22Rv1 (cell line): ENCODE results near the gene PSTPIP2.

Experiments
- H3K27ac ChIP-seq: fragments of 450-650 bp; 2 replicates; pipeline ENCODE4 v1.5.1; 2017
- ZFX ChIP-seq: fragments of 450-650 bp; IDR thresholded peaks from 2 replicates; pipeline ENCODE4 v1.6.1; 2017; ENCODE audit warnings: antibody characterized with exemption, borderline replicate concordance
- TF ChIP-seq, protein P1 (sequence below): fragments of 450-650 bp; IDR thresholded peaks from 2 replicates; pipeline ENCODE4 v1.5.1; 2017; ENCODE audit warnings: mild to moderate bottlenecking

The PSTPIP2 gene

DNA sequence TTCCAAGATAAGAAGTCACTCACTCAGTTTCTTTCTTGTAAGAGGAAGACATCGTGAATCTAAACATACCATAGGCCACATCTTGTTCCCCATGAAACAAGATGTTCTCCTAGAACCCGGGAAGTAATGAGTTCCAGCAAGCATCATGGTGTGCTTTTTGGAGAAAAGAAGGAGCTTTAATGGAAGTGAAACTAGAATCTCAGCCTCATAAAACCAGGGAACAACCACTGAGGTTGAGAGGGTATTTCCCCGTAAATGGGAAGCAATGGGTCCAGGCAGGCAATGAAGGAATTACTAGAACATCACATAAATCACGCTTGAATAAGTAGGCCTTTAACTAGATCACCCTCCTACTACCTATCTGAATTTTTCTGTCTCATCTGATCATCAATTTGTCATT lies 40.3 kb downstream of the PSTPIP2 start:
- TF ChIP-seq, protein P1, sequence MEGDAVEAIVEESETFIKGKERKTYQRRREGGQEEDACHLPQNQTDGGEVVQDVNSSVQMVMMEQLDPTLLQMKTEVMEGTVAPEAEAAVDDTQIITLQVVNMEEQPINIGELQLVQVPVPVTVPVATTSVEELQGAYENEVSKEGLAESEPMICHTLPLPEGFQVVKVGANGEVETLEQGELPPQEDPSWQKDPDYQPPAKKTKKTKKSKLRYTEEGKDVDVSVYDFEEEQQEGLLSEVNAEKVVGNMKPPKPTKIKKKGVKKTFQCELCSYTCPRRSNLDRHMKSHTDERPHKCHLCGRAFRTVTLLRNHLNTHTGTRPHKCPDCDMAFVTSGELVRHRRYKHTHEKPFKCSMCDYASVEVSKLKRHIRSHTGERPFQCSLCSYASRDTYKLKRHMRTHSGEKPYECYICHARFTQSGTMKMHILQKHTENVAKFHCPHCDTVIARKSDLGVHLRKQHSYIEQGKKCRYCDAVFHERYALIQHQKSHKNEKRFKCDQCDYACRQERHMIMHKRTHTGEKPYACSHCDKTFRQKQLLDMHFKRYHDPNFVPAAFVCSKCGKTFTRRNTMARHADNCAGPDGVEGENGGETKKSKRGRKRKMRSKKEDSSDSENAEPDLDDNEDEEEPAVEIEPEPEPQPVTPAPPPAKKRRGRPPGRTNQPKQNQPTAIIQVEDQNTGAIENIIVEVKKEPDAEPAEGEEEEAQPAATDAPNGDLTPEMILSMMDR = no peak
- no peak for TF ChIP-seq ZFX
- H3K27ac ChIP-seq = no peak overlapping the region

DNA sequence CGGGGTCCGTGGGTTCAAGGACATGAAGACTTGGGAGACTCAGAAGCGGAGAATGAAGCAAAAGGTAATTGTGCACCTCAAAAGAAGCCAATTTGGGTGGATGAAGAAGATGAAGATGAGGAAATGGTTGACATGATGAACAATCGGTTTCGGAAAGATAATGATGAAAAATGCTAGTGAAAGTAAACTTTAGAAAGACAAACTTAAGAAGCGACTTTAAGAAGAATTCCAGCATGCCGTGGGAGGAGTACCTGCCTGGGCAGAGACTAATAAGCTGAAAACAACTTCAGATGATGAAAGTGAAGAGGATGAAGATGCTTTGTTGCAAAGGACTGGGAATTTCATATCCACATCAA lies 43.5 kb downstream of the PSTPIP2 start:
- TF ChIP-seq ZFX = no peak
- TF ChIP-seq, protein P1 = no peak
- no peak overlapping the region for H3K27ac ChIP-seq

DNA sequence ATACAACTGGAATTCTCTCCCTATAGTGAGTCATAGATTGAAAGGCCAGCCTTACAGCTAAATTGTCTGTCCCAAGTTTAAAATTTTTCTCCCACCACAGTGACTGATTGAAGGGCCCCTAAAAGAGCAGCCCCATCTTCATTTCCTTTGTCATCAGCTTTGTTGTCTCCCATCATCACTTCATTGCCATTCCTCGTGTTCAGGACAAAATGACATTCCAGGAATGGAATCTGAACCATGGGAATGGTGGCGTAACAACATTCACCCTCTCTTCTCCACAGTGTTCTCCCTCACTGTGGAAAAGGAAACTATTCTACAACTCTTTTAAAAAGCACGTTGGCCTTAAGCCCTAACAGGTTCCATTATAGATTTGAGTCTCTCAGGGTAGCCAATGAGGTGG lies 52.1 kb downstream of the PSTPIP2 start:
- TF ChIP-seq ZFX = no peak
- H3K27ac ChIP-seq = no peak overlapping the region

DNA sequence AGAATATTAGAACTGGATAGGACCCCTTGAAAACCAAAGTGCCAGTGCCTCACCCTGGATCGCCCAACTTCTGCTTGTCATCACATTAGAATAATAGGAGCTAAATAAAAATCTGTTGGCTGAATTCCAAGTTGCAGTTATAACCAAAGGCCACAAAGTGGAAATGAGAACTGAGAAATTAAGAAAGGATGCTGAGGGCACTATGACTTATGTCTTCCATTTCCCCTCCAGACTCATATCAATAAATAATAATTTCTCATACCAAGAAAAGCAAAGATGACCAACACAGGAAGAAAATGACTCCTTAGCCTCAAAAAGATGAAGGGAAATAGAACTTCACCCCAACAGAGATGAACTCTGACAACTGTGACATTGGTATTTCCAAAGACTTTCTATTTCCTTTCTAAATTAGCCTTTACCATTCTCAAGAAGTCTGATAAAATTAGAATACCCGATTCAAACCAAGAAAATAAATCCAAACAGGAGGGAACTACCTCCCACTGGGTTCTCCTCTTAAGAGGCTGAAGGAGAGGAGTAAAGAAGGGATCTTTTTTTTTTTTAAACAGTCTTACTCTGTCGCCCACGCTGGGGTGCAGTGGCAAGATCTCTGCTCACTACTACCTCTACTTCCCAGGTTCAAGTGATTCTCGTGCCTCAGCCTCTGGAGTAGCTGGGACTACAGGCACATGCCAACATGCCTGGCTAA lies 58.4 kb downstream of the PSTPIP2 start:
- H3K27ac ChIP-seq = no peak overlapping the region
- TF ChIP-seq ZFX = no peak

DNA sequence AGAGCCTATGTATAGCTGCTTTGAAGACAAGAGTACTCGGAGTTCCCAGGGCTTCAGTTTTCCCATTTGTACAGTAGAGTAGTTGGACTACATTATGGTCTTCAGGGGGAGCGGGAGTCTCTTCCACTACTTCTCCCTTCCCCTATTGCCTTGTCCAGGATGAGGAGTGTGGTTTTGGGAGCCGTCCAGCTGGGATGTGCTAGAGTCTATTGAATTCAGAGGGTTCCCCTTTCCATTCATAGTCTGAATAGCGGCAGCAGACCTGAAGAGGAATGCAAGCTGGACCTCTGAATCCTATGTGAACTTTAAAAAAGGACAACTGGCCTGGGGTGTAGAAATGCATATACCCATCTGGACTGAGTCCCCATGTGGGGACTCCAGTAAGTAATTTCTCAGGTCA lies 61.4 kb downstream of the PSTPIP2 start:
- TF ChIP-seq, protein P1 = no peak
- TF ChIP-seq ZFX = no peak

DNA sequence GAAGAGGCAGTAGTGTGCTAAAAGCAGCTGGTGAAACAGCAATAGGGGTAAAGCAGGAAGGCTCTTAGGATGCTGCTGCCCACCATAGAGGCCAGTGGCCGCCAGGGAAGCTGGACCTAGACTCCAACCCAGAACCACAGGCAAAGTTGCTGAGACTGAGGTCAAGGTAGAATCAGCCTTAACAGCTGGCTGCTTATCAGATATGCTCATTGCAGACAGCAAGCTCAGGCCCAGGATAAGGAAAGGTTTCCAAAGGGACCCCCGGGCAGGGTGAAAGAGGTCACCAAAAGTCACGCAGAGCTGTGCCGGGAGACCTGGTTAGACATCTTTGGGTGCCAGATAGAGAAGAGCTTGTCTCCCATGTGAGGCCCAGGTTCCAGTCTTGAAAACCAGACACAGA lies 62.0 kb downstream of the PSTPIP2 start:
- no peak for TF ChIP-seq ZFX
- TF ChIP-seq, protein P1 = no peak

More for the DNA sequence above, 61.4 kb downstream of the PSTPIP2 start:
- no peak overlapping the region for H3K27ac ChIP-seq

DNA sequence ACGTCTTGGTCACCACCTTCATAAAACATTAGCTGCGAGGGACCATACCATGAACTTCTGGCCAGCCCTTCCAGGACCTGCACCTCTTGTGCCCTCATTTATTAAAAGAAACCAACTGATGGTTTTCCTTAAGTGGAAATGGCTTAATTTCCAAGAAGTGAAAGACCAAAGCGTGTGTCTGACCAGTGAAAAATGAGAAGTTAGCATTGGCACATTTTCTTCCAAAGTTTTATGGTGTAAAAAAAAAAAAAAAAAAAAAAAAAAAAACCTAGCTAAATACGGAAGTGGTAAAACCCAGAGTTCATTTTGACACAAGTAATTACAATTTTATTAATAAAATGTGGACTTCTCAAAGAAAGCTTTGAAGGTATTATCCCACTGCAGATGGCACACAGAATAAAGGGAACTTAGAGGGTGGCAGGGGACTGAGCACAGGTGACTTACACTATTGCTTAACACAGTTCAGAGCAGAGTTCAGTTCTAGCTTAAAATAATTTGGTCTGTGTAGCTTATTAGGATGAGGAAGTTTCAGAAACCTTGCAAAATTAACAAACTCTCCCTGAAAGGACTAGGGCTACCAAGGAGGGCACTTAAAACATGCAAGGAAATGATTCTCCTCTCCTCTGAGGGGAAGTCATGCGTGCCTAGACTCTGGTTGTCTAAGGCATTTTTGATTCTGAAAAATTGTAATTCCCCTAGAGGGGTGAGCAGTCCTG lies 62.8 kb downstream of the PSTPIP2 start:
- H3K27ac ChIP-seq = no peak overlapping the region

More for the DNA sequence above, 62.0 kb downstream of the PSTPIP2 start:
- H3K27ac ChIP-seq = no peak overlapping the region

DNA sequence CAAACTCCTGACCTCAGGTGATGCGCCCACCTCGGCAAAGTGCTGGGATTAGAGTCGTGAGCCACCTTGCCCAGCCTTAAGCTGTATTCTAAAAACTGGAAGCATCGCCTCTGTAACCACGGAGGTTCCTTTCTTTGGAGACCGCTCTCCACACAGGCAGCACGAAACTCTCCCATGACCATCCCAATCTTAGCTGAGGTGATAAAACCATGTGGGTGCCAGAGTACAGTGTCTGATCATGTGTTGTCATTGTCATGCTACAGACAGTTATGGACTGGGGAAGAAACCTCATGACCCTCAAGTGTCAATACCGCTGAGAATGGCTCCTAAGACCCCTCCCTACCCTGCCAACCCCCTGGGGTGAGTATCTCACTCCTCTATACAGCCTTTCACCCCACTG lies 63.5 kb downstream of the PSTPIP2 start:
- H3K27ac ChIP-seq = no peak overlapping the region
- TF ChIP-seq ZFX = no peak
- TF ChIP-seq, protein P1 = no peak

More for the DNA sequence above, 62.8 kb downstream of the PSTPIP2 start:
- TF ChIP-seq, protein P1 = no peak
